GM12878 (cell line): ENCODE measurements around the gene PODN.

Experiments
- MYC ChIP-seq: IDR thresholded peaks from 2 replicates; pipeline ENCODE4 v1.6.1; 2011; ENCODE audit warnings: mild to moderate bottlenecking, low read length, moderate library complexity, inconsistent platforms; ENCODE audit not compliant: insufficient read depth, insufficient replicate concordance, insufficient read length, severe bottlenecking
- SUZ12 ChIP-seq: fragments of 200-600 bp; sonication (generic); IDR thresholded peaks from one replicate; pipeline ENCODE4 v1.6.1; 2018; ENCODE audit warnings: antibody characterized with exemption, mild to moderate bottlenecking; ENCODE audit not compliant: unreplicated experiment
- TF ChIP-seq, protein P1 (sequence below), 3 experiments: IDR thresholded peaks in 2 of 3; conservative IDR thresholded peaks in 1 of 3; 2 replicates each; pipeline ENCODE4 v1.5.1; 2011; ENCODE audit warnings: low read depth in 3 of 3, low read length in 3 of 3, mild to moderate bottlenecking in 3 of 3, control low read depth in 2 of 3, moderate library complexity in 2 of 3, inconsistent platforms in 1 of 3, mixed read lengths in 1 of 3; ENCODE audit not compliant: control insufficient read depth in 2 of 3, insufficient read depth in 1 of 3; ENCODE audit errors: extremely low read depth in 1 of 3

DNA sequence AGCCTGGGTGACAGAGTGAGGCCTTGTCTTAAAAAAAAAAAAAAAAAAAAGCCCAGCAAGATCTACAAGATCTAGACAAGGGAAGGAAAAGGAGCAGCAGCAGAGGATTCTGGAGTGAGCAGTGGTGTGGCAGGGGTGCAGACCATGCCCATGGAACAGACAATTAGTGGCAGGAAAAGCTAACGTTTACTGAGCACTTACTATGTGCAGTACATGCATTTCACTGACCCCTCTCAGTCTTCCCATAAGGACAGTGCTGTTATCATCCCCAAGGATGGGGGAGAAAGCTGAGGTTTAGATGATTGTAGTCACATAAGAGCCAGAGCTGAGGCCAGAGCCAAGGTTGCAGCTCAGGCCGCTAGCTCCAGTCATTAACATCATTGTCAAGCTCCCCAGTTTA, 5.9 kb downstream of the PODN start:
- no peak for TF ChIP-seq MYC
- TF ChIP-seq, protein P1, sequence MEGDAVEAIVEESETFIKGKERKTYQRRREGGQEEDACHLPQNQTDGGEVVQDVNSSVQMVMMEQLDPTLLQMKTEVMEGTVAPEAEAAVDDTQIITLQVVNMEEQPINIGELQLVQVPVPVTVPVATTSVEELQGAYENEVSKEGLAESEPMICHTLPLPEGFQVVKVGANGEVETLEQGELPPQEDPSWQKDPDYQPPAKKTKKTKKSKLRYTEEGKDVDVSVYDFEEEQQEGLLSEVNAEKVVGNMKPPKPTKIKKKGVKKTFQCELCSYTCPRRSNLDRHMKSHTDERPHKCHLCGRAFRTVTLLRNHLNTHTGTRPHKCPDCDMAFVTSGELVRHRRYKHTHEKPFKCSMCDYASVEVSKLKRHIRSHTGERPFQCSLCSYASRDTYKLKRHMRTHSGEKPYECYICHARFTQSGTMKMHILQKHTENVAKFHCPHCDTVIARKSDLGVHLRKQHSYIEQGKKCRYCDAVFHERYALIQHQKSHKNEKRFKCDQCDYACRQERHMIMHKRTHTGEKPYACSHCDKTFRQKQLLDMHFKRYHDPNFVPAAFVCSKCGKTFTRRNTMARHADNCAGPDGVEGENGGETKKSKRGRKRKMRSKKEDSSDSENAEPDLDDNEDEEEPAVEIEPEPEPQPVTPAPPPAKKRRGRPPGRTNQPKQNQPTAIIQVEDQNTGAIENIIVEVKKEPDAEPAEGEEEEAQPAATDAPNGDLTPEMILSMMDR (IDR thresholded peaks at IDR 0.05 in 2 of 3, conservative IDR thresholded peaks at IDR 0.05 in 1 of 3; ENCODE audit: control insufficient read depth in 2 of 3, extremely low read depth in 1 of 3, insufficient read depth in 1 of 3, low read depth in 3 of 3, low read length in 3 of 3): no peak
- no peak for TF ChIP-seq SUZ12
